HEK293 (cell line): Measurements from ENCODE around the gene SPEF1.

Experiments used
- CTCF ChIA-PET: fragments of 350-600 bp; formaldehyde crosslinking; extraction: SDS; loops from one replicate; lab custom pipeline; 2021; ENCODE audit warnings: antibody characterized with exemption; lab: Yijun Ruan, JAX
- POLR2A ChIA-PET: fragments of 300-600 bp; formaldehyde crosslinking; extraction: SDS; loops from one replicate; lab custom pipeline; 2020; ENCODE audit warnings: antibody characterized with exemption, inconsistent platforms; lab: Yijun Ruan, JAX
- H3K27ac ChIP-seq: fragments of 200-500 bp; sonication (Bioruptor generic); 2 replicates; pipeline ENCODE4 v1.5.1; 2014; ENCODE audit warnings: low read depth, low read length, control low read depth, inconsistent platforms; ENCODE audit errors: extremely low read depth
- H3K36me3 ChIP-seq, 2 experiments: fragments of 200-500 bp in 1 of 2; sonication (Bioruptor generic) in 1 of 2; 1 replicate in 1 of 2; 2 replicates in 1 of 2; pipeline ENCODE4 v1.5.1; 2014 to 2017; ENCODE audit warnings: inconsistent platforms in 2 of 2, low read length in 2 of 2; ENCODE audit not compliant: control insufficient read depth in 2 of 2, insufficient read depth in 1 of 2
- H3K4me1 ChIP-seq: fragments of 200-500 bp; sonication (Bioruptor generic); 2 replicates; pipeline ENCODE4 v1.5.1; 2014; ENCODE audit warnings: mild to moderate bottlenecking, low read length, inconsistent platforms; ENCODE audit not compliant: control insufficient read depth, insufficient read depth
- H3K4me3 ChIP-seq: 2 replicates; pipeline ENCODE4 v1.5.1; 2011; ENCODE audit warnings: low read depth, mild to moderate bottlenecking, control low read depth, low read length, moderate library complexity
- H3K9me3 ChIP-seq: fragments of 200-500 bp; sonication (Bioruptor generic); 2 replicates; pipeline ENCODE4 v1.5.1; 2014; ENCODE audit warnings: low read depth, low read length, inconsistent platforms; ENCODE audit not compliant: control insufficient read depth, insufficient read depth
- GLIS2 ChIP-seq: fragments of 450-650 bp; formaldehyde crosslinking; IDR thresholded peaks from 2 replicates; pipeline ENCODE4 v1.5.1; 2016; ENCODE audit warnings: missing biosample characterization, missing genetic modification characterization
- MZF1 ChIP-seq: fragments of 450-650 bp; formaldehyde crosslinking; IDR thresholded peaks from 2 replicates; pipeline ENCODE4 v1.5.1; 2017; ENCODE audit warnings: missing biosample characterization, missing genetic modification characterization, borderline replicate concordance
- SP2 ChIP-seq: fragments of 450-650 bp; formaldehyde crosslinking; IDR thresholded peaks from 2 replicates; pipeline ENCODE4 v1.5.1; 2016; ENCODE audit warnings: missing biosample characterization, missing genetic modification characterization
- WT1 ChIP-seq: fragments of 450-650 bp; formaldehyde crosslinking; IDR thresholded peaks from 2 replicates; pipeline ENCODE4 v1.5.1; 2016; ENCODE audit warnings: missing biosample characterization, missing genetic modification characterization
- YY2 ChIP-seq: fragments of 450-650 bp; formaldehyde crosslinking; IDR thresholded peaks from 2 replicates; pipeline ENCODE4 v1.5.1; 2016; ENCODE audit warnings: missing biosample characterization, missing genetic modification characterization
- ZIC2 ChIP-seq: fragments of 450-650 bp; formaldehyde crosslinking; IDR thresholded peaks from 2 replicates; pipeline ENCODE4 v1.5.1; 2016; ENCODE audit warnings: missing biosample characterization, missing genetic modification characterization
- ZNF10 ChIP-seq: fragments of 450-650 bp; formaldehyde crosslinking; IDR thresholded peaks from 2 replicates; pipeline ENCODE4 v1.5.1; 2017; ENCODE audit warnings: missing biosample characterization, missing genetic modification characterization
- ZNF146 ChIP-seq: fragments of 450-650 bp; formaldehyde crosslinking; IDR thresholded peaks from 2 replicates; pipeline ENCODE4 v1.5.1; 2016; ENCODE audit warnings: missing biosample characterization, missing genetic modification characterization
- ZNF324 ChIP-seq: fragments of 450-650 bp; formaldehyde crosslinking; IDR thresholded peaks from 2 replicates; pipeline ENCODE4 v1.5.1; 2016; ENCODE audit warnings: missing biosample characterization, missing genetic modification characterization
- ZNF354C ChIP-seq: fragments of 450-650 bp; formaldehyde crosslinking; IDR thresholded peaks from 2 replicates; pipeline ENCODE4 v1.5.1; 2016; ENCODE audit warnings: missing biosample characterization, missing genetic modification characterization, low read depth, borderline replicate concordance
- ZNF394 ChIP-seq: fragments of 450-650 bp; formaldehyde crosslinking; IDR thresholded peaks from 2 replicates; pipeline ENCODE4 v1.5.1; 2016; ENCODE audit warnings: missing biosample characterization, missing genetic modification characterization, mild to moderate bottlenecking, moderate library complexity, borderline replicate concordance
- ZNF513 ChIP-seq: fragments of 450-650 bp; IDR thresholded peaks from 2 replicates; pipeline ENCODE4 v1.5.1; 2018; ENCODE audit warnings: missing biosample characterization, missing genetic modification characterization
- ZNF514 ChIP-seq: fragments of 450-650 bp; formaldehyde crosslinking; IDR thresholded peaks from 2 replicates; pipeline ENCODE4 v1.5.1; 2016; ENCODE audit warnings: missing biosample characterization, missing genetic modification characterization
- ZNF521 ChIP-seq: fragments of 450-650 bp; formaldehyde crosslinking; IDR thresholded peaks from 2 replicates; pipeline ENCODE4 v1.5.1; 2017; ENCODE audit warnings: missing biosample characterization, mild to moderate bottlenecking, missing genetic modification characterization
- ZNF623 ChIP-seq: fragments of 450-650 bp; formaldehyde crosslinking; IDR thresholded peaks from 2 replicates; pipeline ENCODE4 v1.5.1; 2016; ENCODE audit warnings: missing biosample characterization, missing genetic modification characterization
- ZNF629 ChIP-seq: fragments of 450-650 bp; formaldehyde crosslinking; IDR thresholded peaks from 2 replicates; pipeline ENCODE4 v1.5.1; 2017; ENCODE audit warnings: missing biosample characterization, missing genetic modification characterization
- ZNF645 ChIP-seq: fragments of 450-650 bp; formaldehyde crosslinking; IDR thresholded peaks from 2 replicates; pipeline ENCODE4; 2016; ENCODE audit warnings: missing biosample characterization, missing genetic modification characterization
- ZNF654 ChIP-seq: fragments of 450-650 bp; formaldehyde crosslinking; IDR thresholded peaks from 2 replicates; pipeline ENCODE4 v1.5.1; 2016; ENCODE audit warnings: low read depth, missing biosample characterization, missing genetic modification characterization
- ZNF792 ChIP-seq: fragments of 450-650 bp; formaldehyde crosslinking; IDR thresholded peaks from 2 replicates; pipeline ENCODE4 v1.5.1; 2016; ENCODE audit warnings: missing biosample characterization, missing genetic modification characterization
- TF ChIP-seq, protein P1 (sequence below): fragments of 450-650 bp; formaldehyde crosslinking; conservative IDR thresholded peaks from 2 replicates; pipeline ENCODE4 v1.5.1; 2016; ENCODE audit warnings: low read depth, missing biosample characterization, missing genetic modification characterization
- TF ChIP-seq, protein P2 (sequence below): fragments of 450-650 bp; formaldehyde crosslinking; IDR thresholded peaks from 2 replicates; pipeline ENCODE4 v1.5.1; 2017; ENCODE audit warnings: missing biosample characterization, missing genetic modification characterization
- TF ChIP-seq, protein P3 (sequence below): fragments of 450-650 bp; formaldehyde crosslinking; IDR thresholded peaks from 2 replicates; pipeline ENCODE4 v1.5.0; 2017; ENCODE audit warnings: missing biosample characterization, missing genetic modification characterization, borderline replicate concordance
- TF ChIP-seq, protein P4 (sequence below): fragments of 450-650 bp; formaldehyde crosslinking; IDR thresholded peaks from 2 replicates; pipeline ENCODE4 v1.5.1; 2016; ENCODE audit warnings: missing biosample characterization, missing genetic modification characterization

The SPEF1 gene

DNA sequence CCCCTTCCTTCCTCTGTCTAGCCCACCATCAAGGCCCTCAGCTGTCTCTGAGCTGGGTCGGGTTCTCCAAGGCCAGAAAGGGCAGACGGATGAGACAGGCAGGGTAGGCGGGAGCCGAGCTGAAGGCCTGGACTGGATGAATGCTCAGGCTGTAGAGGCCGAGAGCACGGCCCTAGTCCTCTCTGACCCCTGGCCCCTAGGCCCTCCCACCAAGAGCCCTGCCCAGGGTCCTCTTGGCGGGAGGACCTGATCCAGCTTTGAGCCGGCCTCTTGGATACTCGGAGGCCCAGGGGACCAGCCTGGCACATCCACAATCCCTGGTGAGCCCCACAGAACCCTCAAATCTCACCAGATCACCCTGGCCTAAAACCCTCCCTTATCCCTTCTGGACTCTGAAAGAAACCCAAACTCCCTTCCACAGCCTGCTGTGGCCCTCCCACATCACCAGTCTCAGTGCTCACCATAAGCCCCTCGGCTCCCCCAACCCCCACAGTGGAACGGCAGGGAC lies 21.9 kb downstream of the SPEF1 start (continued):
- TF ChIP-seq, protein P1, sequence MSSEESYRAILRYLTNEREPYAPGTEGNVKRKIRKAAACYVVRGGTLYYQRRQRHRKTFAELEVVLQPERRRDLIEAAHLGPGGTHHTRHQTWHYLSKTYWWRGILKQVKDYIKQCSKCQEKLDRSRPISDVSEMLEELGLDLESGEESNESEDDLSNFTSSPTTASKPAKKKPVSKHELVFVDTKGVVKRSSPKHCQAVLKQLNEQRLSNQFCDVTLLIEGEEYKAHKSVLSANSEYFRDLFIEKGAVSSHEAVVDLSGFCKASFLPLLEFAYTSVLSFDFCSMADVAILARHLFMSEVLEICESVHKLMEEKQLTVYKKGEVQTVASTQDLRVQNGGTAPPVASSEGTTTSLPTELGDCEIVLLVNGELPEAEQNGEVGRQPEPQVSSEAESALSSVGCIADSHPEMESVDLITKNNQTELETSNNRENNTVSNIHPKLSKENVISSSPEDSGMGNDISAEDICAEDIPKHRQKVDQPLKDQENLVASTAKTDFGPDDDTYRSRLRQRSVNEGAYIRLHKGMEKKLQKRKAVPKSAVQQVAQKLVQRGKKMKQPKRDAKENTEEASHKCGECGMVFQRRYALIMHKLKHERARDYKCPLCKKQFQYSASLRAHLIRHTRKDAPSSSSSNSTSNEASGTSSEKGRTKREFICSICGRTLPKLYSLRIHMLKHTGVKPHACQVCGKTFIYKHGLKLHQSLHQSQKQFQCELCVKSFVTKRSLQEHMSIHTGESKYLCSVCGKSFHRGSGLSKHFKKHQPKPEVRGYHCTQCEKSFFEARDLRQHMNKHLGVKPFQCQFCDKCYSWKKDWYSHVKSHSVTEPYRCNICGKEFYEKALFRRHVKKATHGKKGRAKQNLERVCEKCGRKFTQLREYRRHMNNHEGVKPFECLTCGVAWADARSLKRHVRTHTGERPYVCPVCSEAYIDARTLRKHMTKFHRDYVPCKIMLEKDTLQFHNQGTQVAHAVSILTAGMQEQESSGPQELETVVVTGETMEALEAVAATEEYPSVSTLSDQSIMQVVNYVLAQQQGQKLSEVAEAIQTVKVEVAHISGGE (tag by site-specific recombination) = no peak
- TF ChIP-seq ZNF654 (tag by site-specific recombination) (no peak), ZNF521 (no peak), ZNF513 (no peak), MZF1 (tag by site-specific recombination) (no peak), ZNF324 (tag by site-specific recombination) (no peak), ZNF10 (tag by site-specific recombination) (no peak), ZNF645 (no peak)

DNA sequence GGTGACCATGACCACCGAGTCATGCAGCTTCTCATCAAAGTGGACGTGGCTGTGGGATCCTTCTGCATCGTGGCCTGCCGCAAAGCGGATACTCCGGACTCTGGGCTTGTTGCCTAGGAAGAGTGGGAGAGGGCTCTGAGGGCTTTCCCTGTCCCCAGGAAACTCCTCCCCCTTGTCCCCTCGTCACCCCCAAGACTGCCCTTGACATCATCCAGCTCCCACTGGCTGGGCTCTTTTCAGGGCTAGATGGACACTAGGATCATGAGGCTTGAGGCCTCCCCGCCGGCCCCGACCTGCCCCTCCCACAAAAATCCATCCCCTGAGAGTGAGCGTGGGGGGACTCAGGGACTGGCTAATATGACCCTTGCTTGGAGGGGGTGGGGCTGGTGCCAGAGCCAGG lies 22.7 kb downstream of the SPEF1 start:
- Histone ChIP-seq H3K4me1 (no peaks in the 10 kb centered on the region), H3K36me3 (peaks cover 0 to 61% of the 10 kb centered on the region in 2 experiments; a peak in 2 of 3 replicates), H3K9me3 (no peaks in the 10 kb centered on the region), H3K4me3 (no peak overlapping the region), H3K27ac (no peak overlapping the region)
- ChIA-PET CTCF (interaction anchor here (0.8 to 2.9 kb wide), 3 partner anchors 8 to 10 kb away, joined by 3 to 12 read pairs (median 10); partner anchors contain the start of gene ADISSP), POLR2A (interaction anchor here (1.3 kb wide), 1 partner anchor 9 kb away, joined by 6 read pairs; the partner anchor contains the start of gene ADISSP)
- TF ChIP-seq ZNF623 (tag by site-specific recombination) (no peak), YY2 (tag by site-specific recombination) (no peak), ZNF629 (tag by site-specific recombination) (no peak), ZIC2 (tag by site-specific recombination) (no peak), ZNF146 (no peak), ZNF521 (no peak), ZNF394 (no peak), ZNF354C (tag by site-specific recombination) (no peak), SP2 (tag by site-specific recombination) (no peak), ZNF792 (tag by site-specific recombination) (no peak), ZNF514 (no peak), WT1 (no peak), GLIS2 (no peak)
- TF ChIP-seq, protein P2, sequence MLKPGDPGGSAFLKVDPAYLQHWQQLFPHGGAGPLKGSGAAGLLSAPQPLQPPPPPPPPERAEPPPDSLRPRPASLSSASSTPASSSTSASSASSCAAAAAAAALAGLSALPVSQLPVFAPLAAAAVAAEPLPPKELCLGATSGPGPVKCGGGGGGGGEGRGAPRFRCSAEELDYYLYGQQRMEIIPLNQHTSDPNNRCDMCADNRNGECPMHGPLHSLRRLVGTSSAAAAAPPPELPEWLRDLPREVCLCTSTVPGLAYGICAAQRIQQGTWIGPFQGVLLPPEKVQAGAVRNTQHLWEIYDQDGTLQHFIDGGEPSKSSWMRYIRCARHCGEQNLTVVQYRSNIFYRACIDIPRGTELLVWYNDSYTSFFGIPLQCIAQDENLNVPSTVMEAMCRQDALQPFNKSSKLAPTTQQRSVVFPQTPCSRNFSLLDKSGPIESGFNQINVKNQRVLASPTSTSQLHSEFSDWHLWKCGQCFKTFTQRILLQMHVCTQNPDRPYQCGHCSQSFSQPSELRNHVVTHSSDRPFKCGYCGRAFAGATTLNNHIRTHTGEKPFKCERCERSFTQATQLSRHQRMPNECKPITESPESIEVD = no peak
- TF ChIP-seq, protein P3, sequence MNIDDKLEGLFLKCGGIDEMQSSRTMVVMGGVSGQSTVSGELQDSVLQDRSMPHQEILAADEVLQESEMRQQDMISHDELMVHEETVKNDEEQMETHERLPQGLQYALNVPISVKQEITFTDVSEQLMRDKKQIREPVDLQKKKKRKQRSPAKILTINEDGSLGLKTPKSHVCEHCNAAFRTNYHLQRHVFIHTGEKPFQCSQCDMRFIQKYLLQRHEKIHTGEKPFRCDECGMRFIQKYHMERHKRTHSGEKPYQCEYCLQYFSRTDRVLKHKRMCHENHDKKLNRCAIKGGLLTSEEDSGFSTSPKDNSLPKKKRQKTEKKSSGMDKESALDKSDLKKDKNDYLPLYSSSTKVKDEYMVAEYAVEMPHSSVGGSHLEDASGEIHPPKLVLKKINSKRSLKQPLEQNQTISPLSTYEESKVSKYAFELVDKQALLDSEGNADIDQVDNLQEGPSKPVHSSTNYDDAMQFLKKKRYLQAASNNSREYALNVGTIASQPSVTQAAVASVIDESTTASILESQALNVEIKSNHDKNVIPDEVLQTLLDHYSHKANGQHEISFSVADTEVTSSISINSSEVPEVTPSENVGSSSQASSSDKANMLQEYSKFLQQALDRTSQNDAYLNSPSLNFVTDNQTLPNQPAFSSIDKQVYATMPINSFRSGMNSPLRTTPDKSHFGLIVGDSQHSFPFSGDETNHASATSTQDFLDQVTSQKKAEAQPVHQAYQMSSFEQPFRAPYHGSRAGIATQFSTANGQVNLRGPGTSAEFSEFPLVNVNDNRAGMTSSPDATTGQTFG (tag by site-specific recombination) = no peak
- TF ChIP-seq, protein P4, sequence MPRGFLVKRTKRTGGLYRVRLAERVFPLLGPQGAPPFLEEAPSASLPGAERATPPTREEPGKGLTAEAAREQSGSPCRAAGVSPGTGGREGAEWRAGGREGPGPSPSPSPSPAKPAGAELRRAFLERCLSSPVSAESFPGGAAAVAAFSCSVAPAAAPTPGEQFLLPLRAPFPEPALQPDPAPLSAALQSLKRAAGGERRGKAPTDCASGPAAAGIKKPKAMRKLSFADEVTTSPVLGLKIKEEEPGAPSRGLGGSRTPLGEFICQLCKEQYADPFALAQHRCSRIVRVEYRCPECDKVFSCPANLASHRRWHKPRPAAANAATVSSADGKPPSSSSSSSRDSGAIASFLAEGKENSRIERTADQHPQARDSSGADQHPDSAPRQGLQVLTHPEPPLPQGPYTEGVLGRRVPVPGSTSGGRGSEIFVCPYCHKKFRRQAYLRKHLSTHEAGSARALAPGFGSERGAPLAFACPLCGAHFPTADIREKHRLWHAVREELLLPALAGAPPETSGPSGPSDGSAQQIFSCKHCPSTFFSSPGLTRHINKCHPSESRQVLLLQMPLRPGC (tag by site-specific recombination) = no peak
